WTC11 (cell line): ENCODE results near the gene SYNGR3. TPM values are rescaled to one million over a fixed set of nuclear protein-coding genes. Genes with fewer than 3 reads are reported as not detected.

ENCODE experiments used
- ATAC-seq: fragments of 200-7000 bp; cut with Tn5 transposase; 2 replicates; pipeline ENCODE4 v1.10.0; 2021; ENCODE audit warnings: mild to moderate bottlenecking, moderate library complexity
- CTCF ChIA-PET: fragments of 300-600 bp; sonication (Branson Sonifier 250); formaldehyde crosslinking; loops from one replicate; lab custom pipeline; 2021; ENCODE audit warnings: antibody characterized with exemption; lab: Charles Lee
- POLR2A ChIA-PET: fragments of 350-600 bp; sonication (Branson Sonifier 250); formaldehyde crosslinking; loops from one replicate; lab custom pipeline; 2021; ENCODE audit warnings: antibody characterized with exemption; lab: Charles Lee
- DNase-seq: peaks from one replicate; pipeline ENCODE4 v3.0.0; 2021; ENCODE audit warnings: low spot score
- H3K27ac Mint-ChIP-seq: 2 replicates; pipeline ENCODE4 v1.8.0; 2021; ENCODE audit warnings: mixed read lengths
- H3K27me3 Mint-ChIP-seq: 2 replicates; pipeline ENCODE4 v1.8.0; 2021; ENCODE audit warnings: low read depth, mild to moderate bottlenecking, moderate library complexity, mixed read lengths
- H3K36me3 Mint-ChIP-seq: 2 replicates; pipeline ENCODE4 v1.8.0; 2021; ENCODE audit warnings: mixed read lengths
- H3K4me1 Mint-ChIP-seq: 2 replicates; pipeline ENCODE4 v1.8.0; 2022; ENCODE audit warnings: mixed read lengths
- H3K4me3 Mint-ChIP-seq: 2 replicates; pipeline ENCODE4 v1.8.0; 2021; ENCODE audit warnings: mild to moderate bottlenecking, moderate library complexity, mixed read lengths
- H3K9me3 Mint-ChIP-seq: 2 replicates; pipeline ENCODE4 v1.8.0; 2021; ENCODE audit warnings: mixed read lengths
- AFF4 ChIP-seq: sonication (generic); formaldehyde crosslinking; IDR thresholded peaks from 2 replicates; pipeline ENCODE4 v1.8.1; 2023; ENCODE audit warnings: mild to moderate bottlenecking, missing genetic modification reagents, borderline replicate concordance
- CDX4 ChIP-seq: fragments of 250-450 bp; sonication (Bioruptor Pico); IDR thresholded peaks from 2 replicates; pipeline ENCODE4 v1.9.0; 2021; ENCODE audit warnings: moderate library complexity, mild to moderate bottlenecking, inconsistent platforms, borderline replicate concordance
- CREB1 ChIP-seq: sonication (generic); formaldehyde crosslinking; IDR thresholded peaks from 2 replicates; pipeline ENCODE4 v1.8.0; 2023; ENCODE audit warnings: mild to moderate bottlenecking, missing genetic modification reagents
- CREM ChIP-seq: sonication (generic); formaldehyde crosslinking; IDR thresholded peaks from 2 replicates; pipeline ENCODE4 v1.8.1; 2022; ENCODE audit warnings: mild to moderate bottlenecking, missing genetic modification reagents, moderate library complexity
- EMX1 ChIP-seq: fragments of 250-450 bp; sonication (Bioruptor Pico); IDR thresholded peaks from 2 replicates; pipeline ENCODE4 v1.8.0; 2021; ENCODE audit warnings: mild to moderate bottlenecking
- FOXK1 ChIP-seq: sonication (generic); formaldehyde crosslinking; IDR thresholded peaks from 2 replicates; pipeline ENCODE4 v1.8.0; 2022; ENCODE audit warnings: mild to moderate bottlenecking, moderate library complexity, missing genetic modification reagents
- FOXP1 ChIP-seq: sonication (generic); formaldehyde crosslinking; IDR thresholded peaks from 2 replicates; pipeline ENCODE4 v1.8.0; 2022; ENCODE audit warnings: missing genetic modification reagents, mild to moderate bottlenecking, moderate library complexity, borderline replicate concordance
- GABPB1 ChIP-seq: sonication (generic); formaldehyde crosslinking; IDR thresholded peaks from 2 replicates; pipeline ENCODE4 v1.8.1; 2023; ENCODE audit warnings: mild to moderate bottlenecking, missing genetic modification reagents
- KAT7 ChIP-seq: sonication (generic); formaldehyde crosslinking; IDR thresholded peaks from 2 replicates; pipeline ENCODE4 v1.8.1; 2023; ENCODE audit warnings: missing genetic modification reagents, mild to moderate bottlenecking, borderline replicate concordance
- MYBL2 ChIP-seq: sonication (generic); formaldehyde crosslinking; IDR thresholded peaks from 2 replicates; pipeline ENCODE4 v1.8.1; 2023; ENCODE audit warnings: mild to moderate bottlenecking, moderate library complexity, missing genetic modification reagents
- NR1H2 ChIP-seq: sonication (generic); formaldehyde crosslinking; IDR thresholded peaks from 2 replicates; pipeline ENCODE4 v1.9.0; 2021; ENCODE audit warnings: mild to moderate bottlenecking, moderate library complexity, missing genetic modification reagents
- RELA ChIP-seq: sonication (generic); formaldehyde crosslinking; IDR thresholded peaks from 2 replicates; pipeline ENCODE4 v1.8.1; 2022; ENCODE audit warnings: missing genetic modification reagents, mild to moderate bottlenecking, borderline replicate concordance
- SMAD3 ChIP-seq: sonication (generic); formaldehyde crosslinking; IDR thresholded peaks from 2 replicates; pipeline ENCODE4 v1.8.0; 2022; ENCODE audit warnings: missing genetic modification reagents, mild to moderate bottlenecking, borderline replicate concordance
- SP1 ChIP-seq: sonication (generic); formaldehyde crosslinking; conservative IDR thresholded peaks from 2 replicates; pipeline ENCODE4 v1.8.1; 2022; ENCODE audit warnings: missing genetic modification reagents
- ZNF317 ChIP-seq: sonication (generic); formaldehyde crosslinking; IDR thresholded peaks from 2 replicates; pipeline ENCODE4 v1.8.1; 2023; ENCODE audit warnings: low read depth, mild to moderate bottlenecking, moderate library complexity, missing genetic modification reagents, borderline replicate concordance
- ZNF396 ChIP-seq: fragments of 250-450 bp; sonication (Bioruptor Pico); IDR thresholded peaks from 2 replicates; pipeline ENCODE4 v1.8.0; 2021; ENCODE audit warnings: mild to moderate bottlenecking, moderate library complexity, borderline replicate concordance
- ZNF671 ChIP-seq: fragments of 250-450 bp; sonication (Bioruptor Pico); IDR thresholded peaks from 2 replicates; pipeline ENCODE4 v1.8.0; 2021; ENCODE audit warnings: mild to moderate bottlenecking
- total RNA-seq: library from RNA; stranded (reverse); gene quantifications from 3 replicates; pipeline ENCODE4 v1.2.3, GENCODE V29; 2021
- TF ChIP-seq, protein P1 (sequence below): sonication (generic); formaldehyde crosslinking; IDR thresholded peaks from 2 replicates; pipeline ENCODE4 v1.8.0; 2022; ENCODE audit warnings: mild to moderate bottlenecking, missing genetic modification reagents
- TF ChIP-seq, protein P2 (sequence below): fragments of 250-450 bp; sonication (Bioruptor Pico); IDR thresholded peaks from 2 replicates; pipeline ENCODE4 v2.1.2; 2022; ENCODE audit warnings: mild to moderate bottlenecking, moderate library complexity
- TF ChIP-seq, protein P3 (sequence below): sonication (generic); formaldehyde crosslinking; IDR thresholded peaks from 2 replicates; pipeline ENCODE4 v1.8.0; 2022; ENCODE audit warnings: mild to moderate bottlenecking, missing genetic modification reagents
- TF ChIP-seq, protein P4 (sequence below): sonication (generic); formaldehyde crosslinking; IDR thresholded peaks from 2 replicates; pipeline ENCODE4 v1.8.0; 2022; ENCODE audit warnings: mild to moderate bottlenecking, missing genetic modification reagents

Gene SYNGR3
- total RNA-seq, 1 experiment from 2014 or later = 41.5 TPM

DNA sequence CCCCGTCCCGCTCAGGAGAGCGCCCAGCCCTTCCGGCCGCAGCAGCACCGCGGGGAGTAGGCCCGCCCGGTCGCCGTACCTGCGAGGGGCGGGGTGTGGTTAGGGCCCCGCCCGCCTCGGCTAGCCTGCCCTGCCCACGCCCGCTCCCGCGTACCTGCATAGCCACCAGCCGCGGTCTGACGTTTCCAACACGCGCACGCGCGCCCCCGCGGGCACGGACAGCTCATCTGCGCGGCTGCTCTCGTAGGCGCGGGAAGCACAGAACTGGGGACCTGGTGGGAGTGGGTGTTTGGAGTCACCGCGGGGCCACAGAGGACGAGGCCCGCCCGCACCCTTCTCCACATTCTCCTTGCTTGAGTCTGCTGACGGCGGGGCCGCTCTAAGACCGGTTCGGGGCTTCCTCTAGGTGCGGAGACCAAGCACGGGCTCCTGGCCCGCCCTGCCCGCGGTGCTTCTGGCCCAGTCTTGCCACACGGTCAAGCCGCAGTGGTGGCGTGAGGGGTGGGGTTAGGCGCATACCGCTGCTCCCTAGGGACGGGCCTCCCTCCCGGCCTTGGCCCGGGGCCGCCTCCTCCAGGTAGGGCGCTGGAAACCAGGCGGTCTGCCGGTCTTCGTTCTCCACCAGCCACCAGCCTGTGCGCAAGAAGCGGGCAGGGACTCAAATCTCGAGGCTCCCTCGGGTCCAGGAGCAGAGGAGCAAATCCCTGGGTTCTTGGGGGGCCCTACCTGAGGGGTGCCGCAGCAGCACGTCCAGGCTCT is 10.3 kb upstream of the SYNGR3 start (continued):
- TF ChIP-seq MYBL2 (CRISPR knock-in tag) (0 out of 2 replicates have a peak, but pooled peaks have one; percentile 55), SP1 (CRISPR knock-in tag) (peak; percentile 35; the same call in 1 of the 2 replicates), FOXK1 (CRISPR knock-in tag) (peak; percentile 68; the same call in 1 of the 2 replicates), CREM (no peak; the same call in 1 of the 2 replicates)

GRCh38 chr16:1980030-1980769 is 9.6 kb upstream of the SYNGR3 start:
- Mint-ChIP-seq H3K36me3 (peaks cover 7% of the 10 kb centered on the region), H3K9me3 (no peaks in the 10 kb centered on the region), H3K4me1 (peaks cover 26% of the 10 kb centered on the region), H3K27me3 (peaks cover 39% of the 10 kb centered on the region), H3K27ac (no peak overlapping the region), H3K4me3 (peak overlapping the region; percentile 64)
- POLR2A ChIA-PET = interaction anchor here (1.0 to 3.0 kb wide), 6 partner anchors 16 to 111 kb away, joined by 3 to 20 read pairs (median 4); partner anchors contain the start of genes MSRB1 and RPS2
- peak; percentile 1 for ATAC-seq
- CTCF ChIA-PET = interaction anchor here (0.5 to 4.4 kb wide), 8 partner anchors 12 to 1843 kb away, joined by 3 to 19 read pairs (median 4); partner anchors contain the start of genes NUBP2, RPS2 and SPSB3
- peak; percentile 45 for DNase-seq
- TF ChIP-seq KAT7 (CRISPR knock-in tag) (no peak), GABPB1 (CRISPR knock-in tag) (no peak), CREB1 (CRISPR knock-in tag) (no peak), SMAD3 (CRISPR knock-in tag) (no peak), ZNF317 (CRISPR knock-in tag) (no peak), EMX1 (0 out of 2 replicates have a peak, but pooled peaks have one; percentile 28), NR1H2 (CRISPR knock-in tag) (no peak), ZNF396 (CRISPR knock-in tag) (no peak), FOXP1 (peak; percentile 90), AFF4 (CRISPR knock-in tag) (no peak), SP1 (CRISPR knock-in tag) (0 out of 2 replicates have a peak, but pooled peaks have one; percentile 4), MYBL2 (CRISPR knock-in tag) (peak; percentile 57; the same call in 1 of the 2 replicates), ZNF671 (no peak), CDX4 (CRISPR knock-in tag) (no peak), RELA (CRISPR knock-in tag) (0 out of 2 replicates have a peak, but pooled peaks have one; percentile 33)
- TF ChIP-seq, protein P1, sequence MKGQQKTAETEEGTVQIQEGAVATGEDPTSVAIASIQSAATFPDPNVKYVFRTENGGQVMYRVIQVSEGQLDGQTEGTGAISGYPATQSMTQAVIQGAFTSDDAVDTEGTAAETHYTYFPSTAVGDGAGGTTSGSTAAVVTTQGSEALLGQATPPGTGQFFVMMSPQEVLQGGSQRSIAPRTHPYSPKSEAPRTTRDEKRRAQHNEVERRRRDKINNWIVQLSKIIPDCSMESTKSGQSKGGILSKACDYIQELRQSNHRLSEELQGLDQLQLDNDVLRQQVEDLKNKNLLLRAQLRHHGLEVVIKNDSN (CRISPR knock-in tag) = no peak
- TF ChIP-seq, protein P2, sequence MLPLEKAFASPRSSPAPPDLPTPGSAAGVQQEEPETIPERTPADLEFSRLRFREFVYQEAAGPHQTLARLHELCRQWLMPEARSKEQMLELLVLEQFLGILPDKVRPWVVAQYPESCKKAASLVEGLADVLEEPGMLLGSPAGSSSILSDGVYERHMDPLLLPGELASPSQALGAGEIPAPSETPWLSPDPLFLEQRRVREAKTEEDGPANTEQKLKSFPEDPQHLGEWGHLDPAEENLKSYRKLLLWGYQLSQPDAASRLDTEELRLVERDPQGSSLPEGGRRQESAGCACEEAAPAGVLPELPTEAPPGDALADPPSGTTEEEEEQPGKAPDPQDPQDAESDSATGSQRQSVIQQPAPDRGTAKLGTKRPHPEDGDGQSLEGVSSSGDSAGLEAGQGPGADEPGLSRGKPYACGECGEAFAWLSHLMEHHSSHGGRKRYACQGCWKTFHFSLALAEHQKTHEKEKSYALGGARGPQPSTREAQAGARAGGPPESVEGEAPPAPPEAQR (CRISPR knock-in tag) = no peak
- TF ChIP-seq, protein P3, sequence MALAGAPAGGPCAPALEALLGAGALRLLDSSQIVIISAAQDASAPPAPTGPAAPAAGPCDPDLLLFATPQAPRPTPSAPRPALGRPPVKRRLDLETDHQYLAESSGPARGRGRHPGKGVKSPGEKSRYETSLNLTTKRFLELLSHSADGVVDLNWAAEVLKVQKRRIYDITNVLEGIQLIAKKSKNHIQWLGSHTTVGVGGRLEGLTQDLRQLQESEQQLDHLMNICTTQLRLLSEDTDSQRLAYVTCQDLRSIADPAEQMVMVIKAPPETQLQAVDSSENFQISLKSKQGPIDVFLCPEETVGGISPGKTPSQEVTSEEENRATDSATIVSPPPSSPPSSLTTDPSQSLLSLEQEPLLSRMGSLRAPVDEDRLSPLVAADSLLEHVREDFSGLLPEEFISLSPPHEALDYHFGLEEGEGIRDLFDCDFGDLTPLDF (CRISPR knock-in tag) = no peak
- TF ChIP-seq, protein P4, sequence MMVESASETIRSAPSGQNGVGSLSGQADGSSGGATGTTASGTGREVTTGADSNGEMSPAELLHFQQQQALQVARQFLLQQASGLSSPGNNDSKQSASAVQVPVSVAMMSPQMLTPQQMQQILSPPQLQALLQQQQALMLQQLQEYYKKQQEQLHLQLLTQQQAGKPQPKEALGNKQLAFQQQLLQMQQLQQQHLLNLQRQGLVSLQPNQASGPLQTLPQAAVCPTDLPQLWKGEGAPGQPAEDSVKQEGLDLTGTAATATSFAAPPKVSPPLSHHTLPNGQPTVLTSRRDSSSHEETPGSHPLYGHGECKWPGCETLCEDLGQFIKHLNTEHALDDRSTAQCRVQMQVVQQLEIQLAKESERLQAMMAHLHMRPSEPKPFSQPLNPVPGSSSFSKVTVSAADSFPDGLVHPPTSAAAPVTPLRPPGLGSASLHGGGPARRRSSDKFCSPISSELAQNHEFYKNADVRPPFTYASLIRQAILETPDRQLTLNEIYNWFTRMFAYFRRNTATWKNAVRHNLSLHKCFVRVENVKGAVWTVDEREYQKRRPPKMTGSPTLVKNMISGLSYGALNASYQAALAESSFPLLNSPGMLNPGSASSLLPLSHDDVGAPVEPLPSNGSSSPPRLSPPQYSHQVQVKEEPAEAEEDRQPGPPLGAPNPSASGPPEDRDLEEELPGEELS = peak; percentile 62; the same call in 1 of the 2 replicates
